Loucy (cell line): Measurements from ENCODE around the gene MLST8.

ENCODE experiments used
- CTCF ChIP-seq: fragments of 200-600 bp; sonication (generic); conservative IDR thresholded peaks from 2 replicates; pipeline ENCODE4 v1.5.1; 2014; ENCODE audit warnings: mild to moderate bottlenecking, antibody characterized with exemption, low read length
- EZH2phosphoT487 ChIP-seq: fragments of 200-600 bp; IDR thresholded peaks from 2 replicates; pipeline ENCODE4 v1.6.1; 2018; ENCODE audit warnings: antibody characterized with exemption, mild to moderate bottlenecking, moderate library complexity, borderline replicate concordance

GRCh38 chr16:2165861-2166260, 39.4 kb upstream of the MLST8 start:
- TF ChIP-seq CTCF (no peak), EZH2phosphoT487 (no peak)
